A204.1 (cell line): Measurements from ENCODE around the gene PLEKHM2.

Source experiments
- FAIRE-seq: peaks from 2 replicates; lab custom pipeline; 2012; peaks lifted over from hg19 to GRCh38; lab: Jason Lieb, UNC

PLEKHM2 gene

DNA sequence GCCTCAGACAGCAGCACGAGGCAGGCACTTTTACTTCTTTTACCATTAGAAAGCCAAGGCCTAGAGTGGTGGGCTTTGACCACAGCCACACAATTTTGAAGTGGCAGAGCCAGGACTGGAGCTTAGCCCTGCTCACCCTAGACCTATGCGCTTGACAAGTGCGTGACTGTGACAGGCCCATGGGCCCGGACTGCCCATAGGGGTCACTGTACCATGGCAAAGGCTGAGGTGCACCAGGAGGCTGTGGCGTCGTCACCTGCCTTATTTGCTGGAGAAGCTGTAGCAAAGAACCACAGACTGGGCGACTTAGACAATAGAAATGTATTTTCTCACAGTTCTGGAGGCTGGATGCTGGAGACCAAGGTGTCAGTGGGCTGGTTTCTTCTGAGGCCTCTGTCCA, 55.6 kb downstream of the PLEKHM2 start:
- FAIRE-seq: no peak

DNA sequence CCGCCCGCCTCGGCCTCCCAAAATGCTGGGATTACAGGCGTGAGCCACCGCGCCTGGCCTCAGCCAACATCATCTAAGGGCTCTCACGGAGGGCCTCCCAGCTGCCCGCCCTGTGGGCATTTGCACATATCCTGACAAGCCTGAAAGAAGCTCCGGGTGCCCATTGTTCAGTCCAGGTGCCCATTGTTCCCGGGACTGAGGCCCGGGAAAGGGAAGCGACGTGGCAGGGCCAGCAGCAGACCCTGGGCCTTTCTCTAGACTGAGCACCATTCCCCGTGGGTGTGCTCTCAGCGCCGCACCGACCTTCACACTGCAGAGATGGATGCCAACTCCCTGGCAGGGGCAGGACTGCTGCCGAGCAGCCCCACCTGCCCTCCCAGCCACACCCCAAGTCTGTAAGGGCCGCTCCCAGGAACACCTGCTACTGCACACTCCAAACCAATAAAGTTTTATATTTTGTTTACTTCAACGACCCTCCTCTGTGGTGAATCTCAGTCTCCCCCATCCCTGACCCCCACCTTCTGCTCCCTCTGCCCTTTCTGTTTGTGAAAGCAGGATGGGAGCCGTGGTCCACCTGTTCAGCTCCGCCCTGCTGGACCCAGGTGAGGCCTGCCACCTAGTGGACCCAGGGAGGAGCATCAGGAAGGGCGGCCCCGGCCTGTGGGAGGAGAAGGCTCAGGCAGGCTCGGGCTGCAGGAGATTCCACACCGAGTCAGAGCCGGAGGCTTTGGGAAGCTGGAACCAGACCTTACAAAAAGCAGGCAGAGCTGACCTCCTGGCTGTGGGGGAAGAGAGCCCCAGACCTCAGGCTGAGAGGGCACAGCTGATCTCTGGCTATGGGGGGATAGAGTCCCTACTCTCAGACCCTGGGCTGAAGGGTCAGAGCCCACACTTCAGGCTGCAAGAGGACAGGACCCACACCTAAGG, 57.1 kb downstream of the PLEKHM2 start:
- no peak for FAIRE-seq

DNA sequence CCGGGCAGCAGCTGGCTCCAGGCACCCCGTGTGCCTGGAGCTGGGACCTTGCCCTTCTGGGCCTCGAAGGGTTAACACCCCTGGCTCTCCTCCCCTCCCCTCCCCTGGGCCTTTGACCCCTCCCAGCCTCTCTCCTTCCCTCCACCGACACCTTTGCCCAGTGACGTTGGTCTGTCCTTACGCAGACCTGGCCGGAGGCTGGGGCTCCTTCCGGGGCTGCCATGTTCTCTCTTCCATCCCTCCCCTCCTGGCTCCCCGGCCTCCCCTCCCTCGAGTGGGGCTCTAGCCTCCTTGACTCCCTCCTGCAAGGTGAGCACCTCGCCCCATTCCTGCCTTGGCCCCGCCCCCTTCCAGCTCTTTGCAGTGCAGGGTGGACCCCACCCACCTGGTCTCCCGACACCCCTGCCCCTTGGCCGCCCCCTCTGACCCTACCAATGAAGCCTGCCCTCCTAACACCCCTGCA, 58.2 kb downstream of the PLEKHM2 start, which contains the start of gene TMEM82:
Gene TMEM82 (plus strand): TSS at position 161 of the 463 bp plus-strand sequence. CDS start 61 bp downstream, at position 222.
- no peak for FAIRE-seq

DNA sequence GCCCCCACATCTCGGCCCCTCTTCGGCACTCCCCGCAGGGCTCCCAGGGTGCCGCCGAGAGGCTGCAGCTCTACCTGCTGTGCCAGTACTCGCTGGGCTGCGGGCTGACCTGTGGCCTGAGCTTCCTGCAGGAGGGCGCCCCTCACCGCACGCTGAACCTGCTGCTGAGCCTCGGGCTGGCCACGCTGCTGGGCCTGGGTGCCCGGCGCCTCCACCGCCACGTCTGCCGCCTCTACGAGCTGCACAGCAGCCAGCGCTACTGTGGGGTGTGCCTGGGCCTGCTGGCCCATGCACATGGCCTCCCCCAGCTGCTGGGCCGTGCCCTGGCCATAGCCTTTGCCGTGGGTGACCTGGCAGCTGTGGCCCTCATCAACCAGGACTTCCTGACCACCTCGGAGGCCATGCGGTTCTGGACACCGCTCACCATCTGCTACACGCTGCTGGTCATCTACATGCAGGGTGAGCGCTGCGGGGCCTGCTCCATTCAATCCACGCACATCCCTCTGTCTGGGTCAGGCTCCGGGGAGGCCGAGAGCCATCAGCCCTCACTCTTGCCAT, 60.1 kb downstream of the PLEKHM2 start:
- FAIRE-seq: no peak

DNA sequence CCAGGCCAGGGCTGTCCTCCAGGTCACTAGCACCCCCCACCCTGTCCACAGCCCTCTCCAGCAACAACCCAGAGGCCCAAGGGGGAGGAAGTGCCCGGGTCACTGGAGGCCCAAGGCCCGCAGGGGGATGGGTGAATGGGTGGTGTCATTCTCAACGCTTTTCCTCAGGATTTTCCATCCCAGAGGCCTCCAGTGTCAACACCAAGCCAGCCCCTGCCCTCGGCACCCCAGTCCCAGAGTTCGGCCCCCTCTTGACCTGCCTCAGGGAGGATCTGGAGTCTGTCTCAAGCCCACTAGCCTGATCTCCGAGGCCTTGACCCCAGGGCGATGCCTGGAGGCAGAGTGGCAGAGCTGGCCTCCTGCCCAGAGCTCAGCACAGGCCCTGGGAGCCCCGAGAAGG, 63.3 kb downstream of the PLEKHM2 start:
- FAIRE-seq: no peak

DNA sequence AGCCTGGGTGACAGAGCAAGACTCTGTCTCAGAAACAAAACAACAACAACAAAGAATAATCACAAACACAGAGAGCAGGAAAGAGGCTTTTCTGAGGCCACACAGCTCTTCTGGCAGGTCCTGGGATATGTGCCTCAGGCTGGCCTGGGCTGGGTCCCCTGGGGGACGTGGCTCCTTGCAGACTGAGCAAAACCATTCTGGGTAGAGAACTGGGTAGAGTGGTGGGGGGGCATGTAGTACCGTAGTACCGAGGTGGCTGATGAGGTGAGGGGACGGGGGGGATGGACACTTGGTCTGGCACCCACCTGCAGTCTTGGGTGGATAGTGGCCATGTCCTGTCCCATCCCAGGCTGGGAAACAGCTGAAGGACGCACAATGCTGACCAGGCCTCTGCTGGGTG, 64.1 kb downstream of the PLEKHM2 start:
- no peak for FAIRE-seq

DNA sequence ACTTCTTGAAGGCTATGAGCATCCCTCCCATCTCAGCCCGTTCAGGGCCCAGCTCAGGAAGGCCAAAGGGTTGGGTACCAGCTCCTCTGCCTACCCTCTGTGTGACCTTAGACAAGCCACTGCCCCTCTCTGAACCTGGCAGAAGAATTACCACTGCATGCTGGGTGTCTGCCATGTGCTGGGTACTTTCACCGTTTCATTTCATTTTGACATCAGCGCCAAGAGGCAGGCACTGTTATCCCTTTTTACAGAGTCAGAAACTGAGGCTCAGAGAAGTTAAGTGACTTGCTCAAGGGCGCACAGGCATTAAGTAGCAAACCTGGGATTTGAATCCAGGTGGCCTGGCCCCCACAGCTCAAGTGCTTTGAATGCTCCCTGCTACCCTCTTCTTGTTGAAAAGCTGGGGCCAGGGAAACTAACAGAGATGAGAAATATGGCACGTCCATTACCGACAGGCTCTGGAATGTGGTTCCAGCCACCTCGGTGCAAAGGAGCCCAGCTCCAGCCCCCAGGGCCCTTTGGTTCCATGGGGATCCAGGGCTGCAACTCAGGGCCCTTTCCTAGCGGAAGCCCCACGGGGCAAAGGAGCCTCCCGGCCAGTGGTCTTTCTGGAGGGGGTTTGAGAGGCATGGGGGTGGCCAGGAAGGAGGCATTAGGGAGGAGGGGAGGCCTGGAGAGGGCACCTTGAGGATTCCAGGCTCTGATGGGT, 64.7 kb downstream of the PLEKHM2 start:
- FAIRE-seq: no peak

DNA sequence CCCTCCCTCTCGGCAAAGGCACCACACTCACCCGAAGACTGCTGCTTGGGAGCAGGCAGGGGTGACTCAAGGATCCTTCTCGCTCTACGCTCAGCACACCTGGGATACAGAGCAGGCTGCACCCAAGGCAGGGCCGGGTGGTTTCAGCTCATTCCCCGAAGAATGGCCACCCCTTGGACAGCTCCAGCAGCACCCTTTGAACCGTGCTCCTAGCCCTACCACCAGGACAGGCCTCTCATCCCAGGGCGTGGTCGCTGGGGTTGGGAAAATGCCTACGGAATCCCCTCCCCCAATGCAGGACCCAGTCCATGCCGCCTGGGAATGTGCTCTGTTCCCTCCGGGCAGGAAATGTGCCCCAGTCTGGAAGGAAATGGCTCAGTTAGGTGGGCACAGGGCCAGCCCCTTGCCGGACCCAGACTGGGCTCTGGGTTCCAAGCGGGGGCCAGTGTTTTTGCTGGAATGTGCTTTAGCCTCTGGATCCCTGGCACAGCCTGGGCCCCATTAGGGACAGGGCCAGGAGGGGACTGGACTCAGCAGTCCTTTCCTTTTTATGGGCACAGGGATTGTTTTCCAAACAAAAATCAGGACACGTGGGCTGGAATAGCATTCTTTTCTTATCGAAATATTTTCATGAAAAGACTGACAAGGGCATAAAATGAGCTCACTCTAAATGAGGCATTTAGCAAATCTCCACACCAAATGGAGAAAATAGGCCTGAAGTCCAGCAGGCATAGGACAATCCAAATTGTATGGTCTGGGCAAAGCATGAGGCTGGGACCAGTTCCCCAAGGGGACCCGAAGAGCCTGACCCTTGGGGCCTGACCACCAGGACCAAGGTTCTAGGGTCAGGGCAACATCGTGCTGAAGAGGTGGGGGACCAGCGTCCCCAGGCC, 65.5 kb downstream of the PLEKHM2 start:
- no peak for FAIRE-seq

DNA sequence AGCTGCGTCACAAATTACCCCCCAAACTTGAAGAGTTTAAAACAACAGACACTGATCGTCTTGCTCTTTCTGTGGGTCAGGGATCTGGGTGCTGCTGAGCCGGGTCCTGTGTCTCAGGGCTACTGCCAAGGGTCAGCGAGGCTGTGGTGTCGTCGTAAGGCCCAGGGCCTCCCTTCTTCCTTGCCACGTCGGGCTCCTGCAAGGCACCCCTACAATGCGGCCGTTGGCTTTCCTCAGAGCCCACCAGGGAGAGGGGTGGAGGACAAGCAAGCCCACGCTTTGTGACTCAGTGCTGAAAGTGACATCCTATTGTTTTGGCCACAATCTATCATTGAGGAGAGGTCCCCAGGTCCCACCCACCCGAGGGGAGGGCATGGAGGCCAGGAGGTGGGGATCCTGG, 66.8 kb downstream of the PLEKHM2 start:
- FAIRE-seq: no peak

DNA sequence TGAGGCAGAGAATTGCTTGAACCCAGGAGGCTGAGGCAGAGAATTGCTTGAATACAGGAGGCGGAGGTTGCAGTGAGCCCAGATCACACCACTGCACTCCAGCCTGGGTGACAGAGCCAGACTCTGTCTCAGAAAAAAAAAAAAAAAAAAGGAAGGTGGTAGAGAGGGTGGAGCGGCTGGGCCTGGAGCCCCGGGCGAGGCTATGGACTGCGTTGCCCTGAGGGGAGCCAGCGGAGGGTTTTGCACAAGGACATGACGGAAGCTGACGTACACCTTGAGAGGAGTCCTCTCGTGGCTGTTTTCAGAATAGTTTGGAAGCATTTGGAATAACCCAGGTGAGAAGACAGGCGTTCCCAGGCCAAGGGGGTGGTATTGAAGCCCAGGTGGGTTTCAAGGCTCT, 67.6 kb downstream of the PLEKHM2 start:
- no peak for FAIRE-seq

DNA sequence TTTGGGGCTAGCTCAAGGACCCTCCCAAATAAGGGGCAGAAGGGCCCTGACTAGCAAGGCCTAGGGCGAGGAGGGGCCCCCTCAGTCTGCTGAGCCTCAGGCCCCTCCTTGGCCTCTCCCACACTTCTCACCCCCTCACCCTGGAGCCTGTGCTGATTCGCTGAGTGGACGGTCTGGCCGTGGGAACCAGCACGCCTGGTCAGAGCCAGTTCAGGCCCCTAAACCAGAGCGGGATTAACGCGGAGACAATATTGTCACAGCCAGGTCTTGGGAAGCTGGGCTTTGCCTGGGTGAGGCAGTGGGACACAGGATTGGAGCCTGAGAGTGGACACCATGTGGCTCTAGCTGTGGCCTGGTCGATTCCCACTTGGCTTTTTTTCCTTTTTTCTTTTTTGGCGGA, 69.7 kb downstream of the PLEKHM2 start:
- FAIRE-seq: no peak

DNA sequence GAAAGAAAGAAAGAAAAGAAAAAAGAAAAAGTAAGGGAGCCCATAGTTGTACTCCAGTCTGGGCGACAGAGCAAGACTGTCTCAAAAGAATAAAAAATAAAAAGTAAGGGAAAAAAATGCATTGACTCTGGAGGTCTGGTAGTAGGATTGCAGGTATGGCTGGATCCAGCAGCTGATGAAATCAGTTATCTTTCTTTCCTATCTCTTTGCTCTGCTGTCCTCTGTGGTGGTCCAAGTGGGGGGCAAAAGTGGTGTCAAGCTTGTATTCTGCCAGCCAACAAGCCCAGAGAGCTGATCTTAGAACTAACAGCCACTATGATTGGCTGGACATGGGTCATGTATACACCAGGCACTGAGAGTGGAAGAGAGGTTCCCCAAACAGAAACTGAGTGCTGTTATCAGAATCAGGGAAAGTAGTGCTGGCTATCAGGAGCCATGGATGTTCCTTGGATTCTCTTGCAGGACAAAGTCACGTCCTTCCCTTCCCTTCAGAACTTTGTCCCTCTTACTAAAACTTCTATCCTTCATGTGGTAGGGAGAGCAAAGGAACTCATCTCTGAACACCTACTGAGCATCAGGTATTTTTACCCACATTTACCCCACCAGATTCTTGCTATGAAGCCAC, 71.0 kb downstream of the PLEKHM2 start:
- FAIRE-seq: no peak

DNA sequence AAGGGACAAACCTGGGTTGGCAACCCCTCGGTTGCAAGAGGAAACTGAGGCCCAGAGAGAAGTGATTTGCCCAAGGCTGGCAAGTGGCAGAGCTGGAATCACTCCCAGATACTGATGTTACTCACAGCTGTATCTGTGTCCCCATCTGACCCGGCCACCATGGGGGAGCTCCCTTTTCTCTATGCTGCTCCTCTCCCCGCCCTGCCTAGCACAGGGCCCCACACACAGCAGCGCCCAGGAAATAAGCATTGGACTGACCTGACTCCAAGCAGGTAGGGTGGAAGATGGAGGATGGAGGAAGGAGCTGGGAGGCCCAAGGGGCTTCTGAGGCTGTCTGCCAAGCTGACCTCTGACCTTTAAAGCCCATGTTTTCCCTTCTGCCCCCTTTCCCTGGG, 71.5 kb downstream of the PLEKHM2 start:
- no peak for FAIRE-seq

DNA sequence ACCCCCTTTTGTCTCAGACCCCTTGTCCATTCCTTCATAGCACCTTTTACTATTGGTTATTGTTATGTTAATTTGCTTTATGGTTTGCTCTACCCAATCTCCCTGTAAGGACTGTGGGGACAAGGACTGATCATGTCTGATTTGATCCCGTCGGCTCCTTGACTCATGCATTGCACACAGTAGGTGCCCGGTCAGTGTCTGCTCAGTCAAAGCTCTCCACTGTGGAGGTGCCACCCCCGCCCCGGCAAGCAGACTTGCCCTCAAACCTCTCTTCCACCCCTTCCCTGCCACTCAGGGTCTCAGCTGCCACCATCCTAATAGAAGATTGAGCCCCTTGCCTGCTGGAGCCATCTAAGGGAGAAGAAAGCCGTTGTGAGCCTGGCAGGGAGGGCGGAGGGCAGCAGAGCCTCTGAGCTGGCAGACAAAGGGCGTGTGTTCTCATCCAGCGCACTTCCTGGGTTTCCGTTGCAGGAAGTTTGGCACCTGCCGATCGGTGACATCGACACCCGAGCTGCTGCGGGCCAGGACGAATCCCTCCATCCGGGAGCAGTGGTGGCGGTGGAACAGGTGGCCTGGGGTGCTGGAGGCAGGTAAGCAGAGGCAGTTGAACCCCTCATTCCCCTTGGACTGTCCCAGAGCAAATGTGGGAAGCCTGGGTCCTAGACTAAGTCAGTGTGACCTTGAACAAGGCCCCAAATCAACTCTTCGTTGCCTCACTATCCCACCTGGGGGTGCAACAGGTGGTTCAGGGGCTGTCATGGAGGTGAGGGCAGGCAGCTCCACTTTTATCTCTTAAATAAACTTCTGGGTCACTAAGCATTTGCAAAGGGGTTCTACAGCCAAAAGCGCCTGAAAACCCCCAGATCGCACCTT, 72.3 kb downstream of the PLEKHM2 start:
- FAIRE-seq: no peak

DNA sequence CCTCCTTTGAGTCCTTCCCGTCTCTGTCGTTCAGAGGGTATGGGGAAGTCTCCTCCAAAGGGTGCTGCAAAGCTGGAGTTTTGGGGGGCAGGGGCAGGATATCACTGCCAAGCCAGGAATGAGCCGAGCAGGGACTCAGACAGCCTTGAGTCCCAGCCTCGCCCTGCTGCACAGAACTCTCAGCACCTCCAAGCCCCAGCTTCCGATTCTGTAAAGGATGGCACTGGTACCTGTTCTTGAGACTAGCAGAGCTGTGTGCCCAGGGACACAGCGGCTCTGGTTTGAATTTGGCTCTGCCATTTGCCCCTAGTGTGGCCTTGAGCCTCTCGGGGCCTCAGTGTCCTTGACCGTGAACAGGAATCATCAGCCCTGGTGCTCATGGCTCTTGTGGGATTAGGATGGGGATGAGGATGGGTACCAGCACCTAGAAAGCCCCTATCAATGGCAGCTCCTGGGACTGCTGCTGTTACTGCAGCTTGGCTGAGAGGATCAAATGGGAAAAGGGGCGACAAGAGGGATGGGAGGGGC, 73.0 kb downstream of the PLEKHM2 start:
- FAIRE-seq: no peak

DNA sequence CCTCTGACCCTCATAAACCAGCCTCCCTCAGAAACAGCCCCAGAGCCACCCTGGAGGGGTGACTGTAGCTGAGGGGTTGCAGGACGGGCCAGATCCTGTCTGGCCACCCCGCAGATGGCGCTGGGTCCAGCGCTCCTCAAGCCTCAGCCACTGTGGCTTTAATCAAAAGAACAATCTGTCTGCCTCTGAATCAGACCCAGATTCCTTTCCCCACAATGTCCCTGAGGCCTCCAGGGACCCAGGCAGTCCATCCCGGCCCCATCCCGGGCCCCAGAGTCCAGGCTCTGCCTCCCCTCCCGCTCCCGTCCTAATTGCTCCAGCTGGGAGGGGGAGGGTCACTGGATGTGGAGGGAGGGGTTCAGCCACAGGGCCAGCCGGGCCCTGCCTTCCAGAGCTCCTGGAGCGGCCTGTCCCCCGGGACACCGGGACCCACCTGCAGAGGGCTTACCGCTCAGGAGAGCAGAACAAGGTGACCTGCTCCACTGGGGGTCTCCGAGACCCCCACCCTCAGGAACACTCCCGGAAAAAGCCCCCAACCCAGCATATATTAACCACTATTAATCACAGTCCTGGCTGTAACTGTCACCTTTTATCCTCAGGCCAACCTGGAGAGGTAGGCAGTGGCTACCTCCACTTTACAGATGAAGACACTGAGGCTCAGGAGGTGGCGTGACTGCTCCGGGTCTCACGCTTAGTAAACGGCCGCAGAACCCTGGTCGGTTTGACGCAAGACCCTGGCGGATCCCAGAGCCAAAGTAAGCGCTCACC, 73.6 kb downstream of the PLEKHM2 start:
- no peak for FAIRE-seq

DNA sequence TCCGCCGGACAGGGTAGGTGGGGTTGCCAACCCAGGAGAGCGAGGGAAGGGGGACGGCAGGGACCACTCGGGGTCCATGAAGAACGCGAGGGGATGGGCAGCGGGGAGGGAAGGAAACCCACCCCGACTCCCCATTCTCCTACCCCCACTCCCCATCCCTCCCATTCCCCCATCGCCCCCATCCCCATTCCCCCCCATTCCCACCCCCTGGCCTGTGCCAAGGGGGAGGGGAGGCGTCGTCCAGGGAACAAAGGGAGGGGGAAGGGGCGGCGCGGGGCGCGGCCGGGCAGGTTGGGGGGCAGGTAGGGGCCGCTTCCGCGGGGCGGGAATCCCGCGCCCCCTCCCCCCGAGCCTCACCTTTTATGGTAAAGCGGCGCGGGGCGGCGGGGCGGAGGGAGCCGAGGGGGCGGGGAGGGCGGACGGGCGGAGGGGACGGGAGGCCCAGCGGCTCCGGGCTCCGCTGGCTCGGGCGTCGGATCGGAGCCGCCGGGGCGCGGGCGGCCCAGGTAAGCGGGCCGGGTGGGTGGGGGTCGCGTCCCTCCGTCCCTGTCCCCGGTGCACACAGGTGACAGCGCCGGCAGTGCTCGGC, 74.3 kb downstream of the PLEKHM2 start, which contains the start of gene FBLIM1:
Gene FBLIM1 (plus strand): TSS at position 453 of the 589 bp plus-strand sequence. CDS start 6,189 bp downstream, outside the sequence.
- no peak for FAIRE-seq

DNA sequence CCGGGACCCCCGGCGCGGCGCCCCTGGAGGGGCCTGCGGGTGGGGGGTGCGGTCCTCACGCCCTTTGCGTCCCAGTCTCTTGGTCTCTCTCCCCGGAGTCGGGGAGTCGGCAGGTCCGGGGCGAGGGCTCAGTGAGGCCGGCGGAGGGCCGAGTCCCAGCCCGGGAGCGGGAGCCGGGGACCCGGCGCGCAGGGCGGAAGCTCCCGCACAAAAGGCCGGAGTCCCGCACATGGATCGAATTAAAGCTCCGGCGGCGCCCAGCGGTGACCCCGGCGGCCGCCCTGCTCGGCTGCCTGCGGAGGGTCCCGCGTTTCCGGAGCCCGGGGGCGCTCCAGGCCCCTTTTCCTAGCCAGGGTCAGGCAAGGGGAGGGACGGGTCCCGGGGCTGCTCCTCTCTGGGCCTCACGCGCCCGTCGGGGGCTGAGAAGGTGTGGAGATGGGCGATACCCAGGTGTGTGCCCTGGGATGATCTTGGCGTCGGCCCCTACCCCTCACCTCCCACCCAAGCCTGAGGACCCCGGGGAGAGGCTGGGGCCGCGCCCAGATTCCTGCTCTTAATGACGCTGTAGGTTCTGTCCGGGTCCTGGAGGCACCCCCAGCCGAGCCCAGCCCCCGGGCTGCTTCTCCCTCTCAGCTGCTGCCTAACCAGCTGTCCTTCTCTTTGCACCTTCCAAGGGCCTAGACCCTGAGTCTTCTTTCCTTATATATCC, 75.0 kb downstream of the PLEKHM2 start:
- FAIRE-seq: no peak
